HG02588 (cell line): ENCODE results near the gene CYSLTR2.

Source experiments
- ATAC-seq: cut with Tn5 transposase; IDR thresholded peaks from one replicate; pipeline ENCODE4 v1.9.1; 2021; ENCODE audit warnings: mild to moderate bottlenecking, moderate library complexity; ENCODE audit not compliant: unreplicated experiment

The CYSLTR2 gene, protein sequence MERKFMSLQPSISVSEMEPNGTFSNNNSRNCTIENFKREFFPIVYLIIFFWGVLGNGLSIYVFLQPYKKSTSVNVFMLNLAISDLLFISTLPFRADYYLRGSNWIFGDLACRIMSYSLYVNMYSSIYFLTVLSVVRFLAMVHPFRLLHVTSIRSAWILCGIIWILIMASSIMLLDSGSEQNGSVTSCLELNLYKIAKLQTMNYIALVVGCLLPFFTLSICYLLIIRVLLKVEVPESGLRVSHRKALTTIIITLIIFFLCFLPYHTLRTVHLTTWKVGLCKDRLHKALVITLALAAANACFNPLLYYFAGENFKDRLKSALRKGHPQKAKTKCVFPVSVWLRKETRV

DNA sequence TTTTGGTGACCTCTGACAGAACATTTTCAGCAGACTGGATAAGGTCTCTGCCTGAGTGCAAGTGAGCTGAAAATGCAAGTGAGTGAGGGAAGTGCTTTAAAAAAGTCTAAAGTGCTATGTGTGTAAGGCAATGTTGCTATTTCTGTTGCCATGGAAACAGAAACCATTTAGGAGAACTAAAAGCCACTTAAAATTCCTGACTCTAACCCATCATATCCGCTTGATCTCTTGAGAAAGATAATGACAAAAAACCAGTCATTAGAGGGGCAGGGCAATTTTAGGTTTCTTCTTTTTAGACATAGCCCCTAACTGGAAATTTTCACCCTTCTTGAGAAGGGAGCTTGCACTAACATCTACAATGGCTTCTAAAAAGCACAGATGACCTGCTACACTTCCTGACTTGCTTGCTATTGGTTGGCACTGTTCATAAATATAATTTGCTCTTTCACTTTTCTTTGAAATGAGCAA is at the start of gene CYSLTR2:
Gene CYSLTR2, plus strand, starts transcription at position 458 of the 468 bp plus-strand sequence. CDS start 52,889 bp downstream, outside the sequence.
- peak; percentile 60 for ATAC-seq

DNA sequence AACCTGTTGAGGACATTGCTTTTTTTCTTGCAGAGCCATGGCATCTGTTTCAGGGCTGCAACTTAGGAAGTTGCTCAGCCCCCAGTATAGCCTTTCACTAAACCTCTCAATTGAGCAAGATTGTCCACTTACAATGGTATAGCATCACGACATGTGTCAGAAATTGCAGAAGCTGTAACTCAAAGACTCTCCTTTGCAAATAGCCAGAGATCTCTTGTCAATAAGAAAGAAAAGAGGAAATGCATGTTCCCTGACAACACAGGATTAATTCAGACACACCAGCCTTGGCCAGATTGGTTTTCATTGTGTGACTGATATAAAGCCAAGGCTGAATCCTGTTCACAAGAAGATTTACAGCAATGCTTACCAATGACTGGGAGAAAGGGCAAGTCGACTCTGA is 38.7 kb upstream of the CYSLTR2 start:
- no peak for ATAC-seq

DNA sequence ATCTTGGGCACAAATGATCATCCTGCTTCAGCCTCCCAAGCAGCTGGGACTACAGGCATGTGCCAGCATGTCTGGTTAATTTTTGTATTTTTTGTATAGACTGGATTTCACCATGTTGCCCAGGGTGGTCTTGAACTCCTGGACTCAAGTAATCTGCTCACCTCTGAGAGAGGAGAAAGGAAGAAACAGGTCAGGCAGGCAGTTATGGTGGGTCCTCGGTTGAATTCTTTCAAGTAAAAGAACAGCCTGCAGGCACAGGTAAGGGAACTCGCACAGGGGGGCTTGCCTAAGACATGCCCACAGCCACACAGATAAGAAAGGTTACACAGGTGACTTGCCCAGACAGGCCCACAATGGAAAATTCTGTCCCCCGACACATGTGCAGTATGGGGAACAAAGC is 34.8 kb upstream of the CYSLTR2 start:
- no peak for ATAC-seq

DNA sequence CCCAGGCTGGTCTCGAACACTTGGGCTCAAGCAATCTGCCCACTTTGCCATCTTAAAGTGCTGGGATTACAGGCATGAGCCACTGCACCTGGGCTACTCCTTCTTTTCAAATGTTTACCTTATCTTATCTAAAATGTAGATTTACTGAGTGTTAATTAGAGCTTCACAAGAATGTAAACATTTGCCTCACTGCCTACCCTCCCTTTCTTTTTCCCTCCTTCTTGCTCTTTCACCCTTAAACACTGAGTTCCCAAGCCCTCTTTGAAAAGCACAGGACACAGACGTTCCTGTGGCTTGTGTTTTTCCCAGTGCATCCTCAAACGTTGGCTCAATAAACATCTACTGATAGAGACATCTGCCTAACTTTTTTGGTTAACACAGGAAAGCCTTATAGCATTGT is 32.7 kb upstream of the CYSLTR2 start:
- ATAC-seq = no peak

DNA sequence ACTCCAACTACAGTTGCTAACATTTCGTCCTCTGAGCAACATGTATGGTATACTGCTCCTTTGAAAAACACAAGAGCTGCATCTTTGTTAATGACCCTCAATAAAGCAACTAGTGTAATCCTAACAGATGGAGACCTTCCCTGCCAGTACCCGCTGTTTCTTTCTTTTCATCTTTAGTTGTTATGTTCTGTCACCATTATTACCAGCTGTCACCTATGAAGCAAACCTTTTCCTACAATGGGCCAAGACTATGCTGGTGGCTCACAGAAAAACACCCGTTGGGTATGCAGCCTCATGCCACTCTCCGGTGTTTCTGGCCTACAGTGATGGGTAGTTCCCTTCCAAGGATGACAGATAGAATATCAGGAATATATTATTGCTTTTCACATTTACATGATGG is 29.7 kb upstream of the CYSLTR2 start:
- no peak for ATAC-seq

DNA sequence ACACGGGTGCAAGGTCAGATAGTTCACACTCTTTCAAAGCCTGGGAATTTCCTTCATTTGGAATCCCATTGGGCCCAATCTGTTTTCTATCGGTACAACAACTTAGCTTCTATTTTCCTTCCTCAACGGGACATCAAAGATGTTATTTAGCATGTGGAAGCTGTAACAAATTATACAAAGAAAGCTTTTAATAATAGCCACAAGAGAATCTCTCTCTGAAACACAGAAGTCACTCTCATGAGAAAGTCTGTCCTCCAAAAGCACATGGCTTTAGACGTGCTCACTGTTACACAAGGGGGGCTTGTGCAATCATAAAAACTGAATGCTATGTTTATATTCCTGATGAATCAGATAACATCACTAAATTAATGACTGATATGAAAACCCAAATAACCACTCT is 28.9 kb upstream of the CYSLTR2 start:
- ATAC-seq = no peak

DNA sequence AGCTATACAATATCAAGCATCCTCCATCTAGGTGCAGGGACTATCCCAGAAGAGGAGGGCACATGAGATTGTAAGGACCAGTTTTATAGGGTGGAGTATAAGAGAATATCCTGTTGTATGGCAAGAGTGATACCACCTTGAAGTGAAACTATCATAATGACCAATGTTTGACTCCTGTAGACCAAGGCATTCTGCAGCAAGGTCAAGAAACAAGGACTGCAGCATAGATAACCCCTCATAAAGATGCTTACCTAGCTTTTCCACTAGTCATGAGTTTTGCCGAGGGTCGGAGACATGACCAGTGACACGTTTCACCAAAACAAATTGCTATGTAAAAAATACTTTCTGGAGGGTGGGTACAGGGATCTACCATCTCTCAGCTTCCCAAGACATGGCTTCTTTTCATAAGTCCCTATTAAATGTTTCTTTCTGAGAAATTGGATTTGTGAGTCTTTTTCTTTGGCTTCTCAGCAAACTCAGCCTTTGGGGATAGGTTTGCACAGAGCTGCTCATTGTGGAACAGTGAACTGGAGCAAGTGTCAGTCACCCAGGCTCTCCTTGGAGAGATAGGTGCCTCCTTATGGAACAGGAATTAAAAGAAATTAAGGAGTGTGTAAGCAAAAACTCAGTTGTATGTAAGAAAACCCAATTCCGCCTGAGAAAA is 28.2 kb upstream of the CYSLTR2 start:
- ATAC-seq = no peak

DNA sequence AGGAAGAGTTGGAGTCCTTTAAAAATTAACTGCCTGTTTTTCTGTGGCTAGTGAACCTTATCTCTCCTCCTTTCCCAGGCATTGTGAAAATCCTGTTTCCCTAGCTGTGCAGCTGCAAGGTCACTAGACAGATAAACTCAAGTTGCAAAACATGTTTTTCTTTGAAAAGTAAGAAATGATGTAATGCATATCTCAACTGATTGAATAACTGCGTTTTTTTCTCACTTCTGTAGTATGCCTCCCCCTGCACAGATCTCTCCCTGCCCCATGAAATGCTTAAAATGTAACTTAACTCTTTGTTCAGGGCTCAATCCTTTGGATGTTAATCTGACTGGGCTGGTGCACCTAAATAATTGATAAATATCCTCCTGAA is 27.7 kb upstream of the CYSLTR2 start:
- no peak for ATAC-seq

DNA sequence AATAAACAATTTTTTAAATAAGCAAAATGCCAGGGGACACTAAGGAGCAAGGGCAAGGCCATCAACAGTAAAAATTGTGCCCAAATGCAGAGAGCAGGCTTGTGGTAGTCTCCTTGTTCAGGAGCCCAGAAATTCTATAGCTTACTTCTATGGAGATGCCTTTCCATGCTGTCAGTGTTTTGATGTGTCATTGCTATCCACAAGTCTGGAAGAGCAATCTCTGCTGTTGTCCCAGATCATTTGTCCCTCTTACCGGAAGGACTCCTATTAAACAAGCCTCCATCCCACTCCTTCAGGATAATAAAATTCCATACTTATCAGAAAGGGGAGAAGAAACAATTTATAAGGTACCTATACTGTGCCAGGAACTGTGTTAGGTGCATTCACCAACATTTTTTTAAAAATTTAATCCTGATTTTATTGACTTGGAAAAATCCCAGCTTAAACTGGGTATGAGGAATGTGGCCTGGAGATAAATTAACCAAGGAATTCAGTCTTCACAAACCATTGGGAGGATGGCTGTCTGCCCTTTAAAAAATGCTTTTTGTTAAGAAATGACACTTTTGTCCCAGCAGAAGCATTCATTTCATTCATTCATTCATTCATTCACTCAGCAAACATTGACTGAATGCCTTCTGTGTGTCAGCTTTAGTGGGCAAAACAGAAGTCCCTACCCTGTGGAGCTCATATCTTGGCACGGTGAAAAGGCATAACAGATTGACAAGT is 26.8 kb upstream of the CYSLTR2 start:
- no peak for ATAC-seq

DNA sequence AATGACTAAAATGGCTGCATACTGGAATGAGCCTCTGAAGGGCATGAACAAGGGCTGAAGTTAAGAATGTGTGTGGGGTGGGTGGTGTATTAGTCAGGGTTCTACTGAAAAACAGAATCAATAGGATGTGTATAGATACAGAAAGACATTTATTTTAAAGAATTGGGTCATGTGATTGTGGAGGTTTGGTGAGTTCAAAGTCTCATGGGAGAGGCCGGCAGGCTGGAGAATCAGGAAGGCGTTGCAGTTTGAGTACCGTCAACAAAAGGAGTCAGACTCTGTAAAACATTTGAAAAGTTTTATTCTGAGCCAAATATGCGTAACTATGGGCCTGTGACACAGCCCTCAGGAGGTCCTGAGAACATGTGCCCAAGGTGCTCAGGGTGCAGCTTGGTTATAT is 24.5 kb upstream of the CYSLTR2 start:
- no peak for ATAC-seq

DNA sequence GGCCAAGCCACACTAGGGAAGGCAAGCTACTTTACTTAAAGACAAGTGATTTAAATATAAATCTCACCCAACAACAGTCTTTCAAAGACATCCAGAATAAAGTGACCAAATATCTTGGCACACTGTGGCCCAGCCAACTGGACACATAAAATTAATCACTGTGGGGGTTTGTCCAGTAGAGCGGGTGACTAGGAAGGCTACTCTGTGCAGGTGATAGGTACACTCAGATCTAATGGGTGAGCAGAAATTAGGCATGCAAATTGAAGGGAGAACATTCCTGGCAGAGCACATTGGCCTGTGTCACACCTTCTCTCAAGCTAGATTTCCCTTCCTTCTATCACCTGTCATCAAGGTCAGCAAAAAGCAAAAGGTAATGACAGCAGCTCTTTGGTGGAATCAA is 23.4 kb upstream of the CYSLTR2 start:
- no peak for ATAC-seq

DNA sequence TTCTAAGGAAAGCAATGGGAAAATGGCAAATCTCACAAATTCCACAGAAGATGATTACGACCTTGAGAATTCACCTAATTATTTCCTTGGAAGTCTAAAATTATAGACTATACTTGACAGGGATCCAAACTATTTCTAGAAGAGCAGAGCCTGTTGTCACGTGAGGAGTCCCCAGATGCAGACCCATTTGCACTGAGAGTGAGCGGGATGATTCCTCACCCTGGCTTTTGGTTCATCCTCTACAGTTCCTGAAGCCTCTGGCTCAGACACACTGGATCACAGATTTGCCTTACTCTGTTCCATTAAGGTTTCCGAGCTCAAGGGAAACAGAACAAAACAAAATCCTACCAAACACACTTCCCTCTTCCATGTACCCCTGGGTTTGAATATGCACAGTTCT is 23.0 kb upstream of the CYSLTR2 start:
- no peak for ATAC-seq

DNA sequence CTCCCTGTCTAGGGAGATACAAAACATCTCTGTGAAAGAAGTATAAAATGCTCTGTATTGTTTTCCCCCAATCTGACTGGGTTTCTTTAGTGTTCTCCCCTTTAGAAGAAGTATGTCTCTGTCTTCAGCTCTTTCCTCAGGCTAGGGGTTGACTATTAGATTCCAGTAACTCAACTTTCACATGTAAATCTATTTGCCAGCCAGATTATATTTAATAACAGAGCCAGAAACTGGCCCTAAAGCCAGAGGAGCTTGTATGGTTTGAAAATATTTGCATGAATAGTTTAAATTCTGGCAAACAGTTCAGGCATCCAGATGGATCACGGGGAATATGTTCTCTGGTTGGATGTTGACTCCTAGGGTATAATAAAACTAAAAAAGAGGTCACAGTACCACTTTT is 22.3 kb upstream of the CYSLTR2 start:
- ATAC-seq = no peak

DNA sequence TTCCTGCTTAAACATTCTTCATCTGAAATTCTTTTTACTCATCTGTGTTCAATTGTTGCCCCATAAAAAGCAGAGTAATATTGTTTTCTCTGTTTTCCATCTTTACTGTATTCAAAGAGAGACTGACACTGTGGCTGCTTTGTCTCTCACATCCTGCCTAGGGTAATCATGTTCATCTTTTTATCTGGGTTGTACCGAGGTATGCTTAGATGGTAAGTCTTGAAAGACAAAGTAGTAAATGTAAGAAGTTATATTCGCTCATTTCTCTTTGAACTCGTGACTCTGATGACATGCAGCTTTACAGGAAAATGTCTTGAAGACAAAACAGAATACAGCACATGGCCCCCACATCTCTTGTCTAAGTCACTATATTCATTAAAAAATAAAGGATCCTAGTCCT is 20.0 kb upstream of the CYSLTR2 start:
- no peak for ATAC-seq

DNA sequence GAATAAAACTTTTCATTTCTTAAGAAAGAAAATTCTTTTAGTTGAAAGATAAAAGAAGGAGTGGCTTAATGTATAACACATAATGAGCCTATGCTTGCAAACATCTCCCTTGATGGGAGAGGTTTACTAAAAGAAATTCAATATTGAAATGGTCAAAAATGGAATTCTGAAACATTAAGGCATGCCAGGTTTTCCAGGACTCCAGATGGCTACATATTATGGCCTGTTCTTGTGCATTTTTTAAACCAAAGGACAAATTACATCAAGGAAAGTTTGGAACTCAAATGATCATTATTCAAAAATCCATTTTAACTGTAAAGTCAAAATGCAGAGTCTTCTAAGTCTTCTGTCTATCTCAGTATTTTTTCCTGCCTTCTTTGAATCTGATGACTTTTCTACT is 19.1 kb upstream of the CYSLTR2 start:
- no peak for ATAC-seq

DNA sequence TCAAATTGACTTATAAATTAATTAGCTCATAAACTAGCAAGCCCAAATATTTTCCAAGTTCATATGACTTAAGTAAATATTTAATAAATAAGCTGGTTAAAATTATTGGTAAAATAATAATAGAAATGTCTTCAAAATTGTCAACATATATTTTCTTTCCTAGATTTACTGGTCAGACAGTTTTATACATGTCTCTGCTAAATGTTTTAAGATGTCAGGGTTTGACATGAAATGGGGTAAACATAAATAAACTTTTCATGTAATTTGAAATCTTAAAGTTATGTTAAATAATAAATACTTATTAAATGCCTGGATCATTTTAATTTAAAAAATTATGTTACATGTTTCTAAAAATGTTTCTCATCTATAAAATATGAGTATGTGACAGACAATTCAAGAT is 18.3 kb upstream of the CYSLTR2 start:
- no peak for ATAC-seq

DNA sequence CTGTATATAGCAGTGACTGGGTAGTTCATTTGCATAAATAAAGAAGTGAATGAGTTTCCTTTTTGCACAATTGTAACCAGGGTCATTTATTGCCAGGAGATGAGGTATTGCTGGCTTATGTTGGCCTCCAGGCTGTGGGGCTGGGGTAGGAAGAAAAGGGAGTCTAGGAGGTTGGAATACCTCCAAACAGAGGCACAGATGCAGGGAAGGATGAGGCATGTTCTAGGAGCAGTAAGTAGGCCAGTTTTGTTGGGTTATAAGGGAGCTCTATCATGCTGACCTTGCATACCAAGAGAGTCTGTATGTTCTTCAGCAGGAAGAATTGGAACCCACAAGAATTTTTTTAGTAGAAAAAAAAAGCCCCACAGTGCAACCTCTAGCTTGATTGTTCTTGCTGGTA is 17.2 kb upstream of the CYSLTR2 start:
- ATAC-seq = no peak

DNA sequence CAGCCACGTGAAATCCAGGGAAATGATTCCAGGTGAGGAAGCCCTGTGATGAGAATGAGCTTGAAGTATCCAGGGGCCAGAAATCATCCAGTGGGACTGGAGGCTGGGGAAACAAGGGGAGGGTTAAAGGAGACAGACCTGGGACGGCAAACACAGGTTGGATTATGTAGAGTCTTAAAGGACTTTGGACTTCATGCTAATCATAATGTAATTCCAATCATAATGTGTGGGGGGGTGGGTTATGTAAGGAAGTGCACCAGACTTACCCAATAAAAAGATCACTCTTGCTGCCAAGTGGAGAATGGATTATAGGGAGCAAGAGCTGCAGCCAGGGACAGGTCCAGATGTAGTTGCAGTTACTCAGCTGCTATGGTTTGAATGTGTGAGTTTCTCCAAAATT is 16.1 kb upstream of the CYSLTR2 start:
- ATAC-seq = no peak

DNA sequence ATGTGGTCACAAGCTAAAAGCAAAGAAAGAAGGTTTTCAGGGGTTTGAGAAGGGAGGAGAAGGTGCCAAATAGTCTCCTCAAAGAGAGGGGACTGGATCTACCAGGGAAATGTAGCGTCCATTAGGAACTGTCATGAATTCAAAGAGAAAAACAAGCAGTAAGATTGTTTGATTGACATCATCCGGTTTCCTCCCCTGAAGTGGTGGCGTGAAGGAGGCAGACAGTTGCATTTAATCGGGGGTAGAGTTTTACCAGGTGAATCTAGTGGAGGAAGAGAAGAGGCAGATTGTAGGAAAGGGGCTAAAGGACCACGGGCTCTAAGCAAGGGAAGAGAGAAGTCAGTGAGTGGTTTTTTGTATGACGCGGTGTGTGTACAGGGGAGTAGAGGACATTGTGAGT is 13.0 kb upstream of the CYSLTR2 start:
- ATAC-seq = no peak

DNA sequence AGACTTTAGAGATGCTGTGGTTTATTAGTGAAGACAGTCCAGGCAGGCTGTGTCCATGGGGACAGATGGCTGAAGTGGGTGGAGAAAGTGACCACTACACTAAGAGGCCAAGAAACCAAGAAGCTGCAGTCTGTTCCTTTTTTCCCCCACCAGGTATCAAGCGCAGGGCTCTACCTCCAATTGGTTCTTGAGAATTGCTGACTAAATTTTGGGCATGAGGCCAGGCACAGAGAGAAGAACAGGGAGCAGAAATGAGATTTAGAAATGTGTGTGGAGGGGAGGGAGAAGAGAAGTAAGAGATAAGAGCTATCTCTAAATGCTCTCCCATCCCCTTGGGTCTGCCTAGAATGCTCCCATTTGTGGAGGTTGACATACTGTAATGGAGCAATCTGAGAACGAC is 12.3 kb upstream of the CYSLTR2 start:
- no peak for ATAC-seq

DNA sequence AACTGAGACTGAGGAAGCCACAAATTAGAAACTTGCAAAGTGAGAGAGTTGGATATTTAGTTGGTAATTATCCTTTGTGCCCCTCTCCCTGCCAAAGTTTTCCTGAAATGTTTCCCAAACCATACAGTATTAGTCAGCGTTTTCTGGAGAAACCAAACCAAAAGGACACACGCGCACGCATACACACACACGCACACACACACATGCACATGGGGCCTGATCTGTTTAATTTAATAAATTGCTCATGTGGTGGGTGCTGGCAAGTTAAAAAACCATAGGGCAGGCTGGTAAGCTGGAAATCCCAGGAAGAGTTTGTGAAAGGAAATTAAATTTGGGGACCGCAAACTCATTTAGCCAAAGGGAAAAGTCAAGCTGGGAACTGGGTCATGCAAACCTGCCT is 11.7 kb upstream of the CYSLTR2 start:
- ATAC-seq = no peak

DNA sequence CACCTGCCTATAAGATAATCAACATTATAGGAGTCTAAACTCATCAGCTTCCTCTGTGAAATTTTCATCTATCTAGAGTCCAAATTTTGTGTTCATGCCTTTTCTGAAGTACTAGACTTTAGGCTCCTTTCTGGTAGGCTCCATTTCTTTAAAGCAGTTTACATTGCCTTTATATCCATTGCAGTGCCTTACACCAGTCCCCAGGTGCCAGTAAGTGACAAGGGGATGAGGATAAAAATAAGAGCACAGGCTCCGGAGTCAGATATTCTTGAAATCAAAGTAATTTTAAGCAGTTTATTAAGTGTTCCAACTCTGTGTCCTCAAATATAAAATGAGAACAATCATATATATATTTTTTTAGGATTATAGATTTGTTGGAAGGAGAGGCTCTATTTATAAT is 10.6 kb upstream of the CYSLTR2 start:
- ATAC-seq = no peak
